C4-2B (cell line): Measurements from ENCODE around the gene CYP2U1.

Source experiments
- H3K27ac ChIP-seq: fragments of 450-650 bp; 2 replicates; pipeline ENCODE4 v1.5.1; 2017
- ZFX ChIP-seq: fragments of 450-650 bp; IDR thresholded peaks from 2 replicates; pipeline ENCODE4 v1.6.1; 2017
- TF ChIP-seq, protein P1 (sequence below): fragments of 450-650 bp; conservative IDR thresholded peaks from 2 replicates; pipeline ENCODE4 v1.5.1; 2017; ENCODE audit warnings: mild to moderate bottlenecking

CYP2U1 gene

DNA sequence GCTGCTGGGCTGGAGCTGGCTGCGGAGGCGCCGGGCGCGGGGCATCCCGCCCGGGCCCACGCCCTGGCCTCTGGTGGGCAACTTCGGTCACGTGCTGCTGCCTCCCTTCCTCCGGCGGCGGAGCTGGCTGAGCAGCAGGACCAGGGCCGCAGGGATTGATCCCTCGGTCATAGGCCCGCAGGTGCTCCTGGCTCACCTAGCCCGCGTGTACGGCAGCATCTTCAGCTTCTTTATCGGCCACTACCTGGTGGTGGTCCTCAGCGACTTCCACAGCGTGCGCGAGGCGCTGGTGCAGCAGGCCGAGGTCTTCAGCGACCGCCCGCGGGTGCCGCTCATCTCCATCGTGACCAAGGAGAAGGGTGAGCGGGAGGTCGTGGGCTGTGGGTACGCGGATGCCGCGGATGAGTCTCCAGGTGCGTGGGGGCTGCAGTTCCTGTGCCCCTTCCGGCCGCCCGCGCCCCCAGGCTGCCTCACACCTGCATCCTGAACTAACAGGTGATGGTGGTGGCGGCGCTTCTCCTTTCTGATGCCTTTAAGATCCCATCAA, 499 bp downstream of the CYP2U1 start:
- H3K27ac ChIP-seq = peak overlapping the region; percentile 72
- TF ChIP-seq, protein P1, sequence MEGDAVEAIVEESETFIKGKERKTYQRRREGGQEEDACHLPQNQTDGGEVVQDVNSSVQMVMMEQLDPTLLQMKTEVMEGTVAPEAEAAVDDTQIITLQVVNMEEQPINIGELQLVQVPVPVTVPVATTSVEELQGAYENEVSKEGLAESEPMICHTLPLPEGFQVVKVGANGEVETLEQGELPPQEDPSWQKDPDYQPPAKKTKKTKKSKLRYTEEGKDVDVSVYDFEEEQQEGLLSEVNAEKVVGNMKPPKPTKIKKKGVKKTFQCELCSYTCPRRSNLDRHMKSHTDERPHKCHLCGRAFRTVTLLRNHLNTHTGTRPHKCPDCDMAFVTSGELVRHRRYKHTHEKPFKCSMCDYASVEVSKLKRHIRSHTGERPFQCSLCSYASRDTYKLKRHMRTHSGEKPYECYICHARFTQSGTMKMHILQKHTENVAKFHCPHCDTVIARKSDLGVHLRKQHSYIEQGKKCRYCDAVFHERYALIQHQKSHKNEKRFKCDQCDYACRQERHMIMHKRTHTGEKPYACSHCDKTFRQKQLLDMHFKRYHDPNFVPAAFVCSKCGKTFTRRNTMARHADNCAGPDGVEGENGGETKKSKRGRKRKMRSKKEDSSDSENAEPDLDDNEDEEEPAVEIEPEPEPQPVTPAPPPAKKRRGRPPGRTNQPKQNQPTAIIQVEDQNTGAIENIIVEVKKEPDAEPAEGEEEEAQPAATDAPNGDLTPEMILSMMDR = peak; percentile 6; the same call in 1 of the 2 replicates
- TF ChIP-seq ZFX = peak; percentile 47

GRCh38 chr4:107935246-107935645, 3.9 kb downstream of the CYP2U1 start:
- no peak overlapping the region for H3K27ac ChIP-seq
- TF ChIP-seq ZFX = no peak
- TF ChIP-seq, protein P1 = no peak

GRCh38 chr4:107937040-107937439, 5.7 kb downstream of the CYP2U1 start:
- TF ChIP-seq, protein P1 = no peak
- no peak for TF ChIP-seq ZFX
- H3K27ac ChIP-seq = no peak overlapping the region

GRCh38 chr4:107939307-107939706, 8.0 kb downstream of the CYP2U1 start:
- no peak for TF ChIP-seq ZFX
- TF ChIP-seq, protein P1 = no peak

GRCh38 chr4:107945809-107946208, 14.5 kb downstream of the CYP2U1 start:
- TF ChIP-seq, protein P1 = no peak
- TF ChIP-seq ZFX = no peak

More at GRCh38 chr4:107939307-107939706, 8.0 kb downstream of the CYP2U1 start:
- H3K27ac ChIP-seq = no peak overlapping the region

GRCh38 chr4:107950746-107951540, 19.6 kb downstream of the CYP2U1 start:
- H3K27ac ChIP-seq = no peak overlapping the region
- TF ChIP-seq, protein P1 = no peak
- TF ChIP-seq ZFX = no peak

More at GRCh38 chr4:107945809-107946208, 14.5 kb downstream of the CYP2U1 start:
- H3K27ac ChIP-seq = no peak overlapping the region

DNA sequence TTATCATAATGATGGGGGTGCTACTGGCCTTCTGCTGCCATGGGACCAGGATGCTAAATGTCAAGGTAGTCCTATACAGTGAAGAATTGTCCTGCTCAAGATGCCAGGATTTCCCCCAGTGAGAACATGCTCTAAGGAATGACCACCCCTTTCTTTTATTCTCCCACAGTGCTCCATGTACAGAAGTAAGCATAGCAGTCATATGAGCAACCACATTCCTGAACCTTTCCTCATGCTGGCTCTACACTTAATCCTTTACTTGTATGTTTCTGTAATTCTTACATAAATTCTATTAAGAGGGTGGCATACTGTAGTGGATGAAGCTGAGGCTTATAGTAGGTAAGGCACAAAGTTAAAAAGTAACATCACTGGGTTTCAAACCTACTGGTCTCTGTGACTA, 20.2 kb downstream of the CYP2U1 start:
- no peak overlapping the region for H3K27ac ChIP-seq

More for the DNA sequence above, 20.2 kb downstream of the CYP2U1 start:
- no peak for TF ChIP-seq ZFX
- TF ChIP-seq, protein P1 = no peak
